H9 (cell line): ENCODE data around the gene HSD17B2. TPM values are rescaled to one million over a fixed set of nuclear protein-coding genes. Genes with fewer than 3 reads are reported as not detected.

ENCODE experiments used
- DNase-seq: peaks from one replicate; pipeline ENCODE4 v3.0.0-alpha.2; 2017
- H2AFZ ChIP-seq: one replicate; pipeline ENCODE4 v1.6.1; 2013; ENCODE audit warnings: mild to moderate bottlenecking, low read length, control low read depth, moderate library complexity
- H2AK5ac ChIP-seq: 2 replicates; pipeline ENCODE4 v1.6.1; 2013; ENCODE audit warnings: low read length, control low read depth, mixed read lengths; ENCODE audit not compliant: insufficient read length
- H2BK120ac ChIP-seq: one replicate; pipeline ENCODE4 v1.6.1; 2013; ENCODE audit warnings: low read depth, mild to moderate bottlenecking, low read length, control low read depth, inconsistent platforms; ENCODE audit not compliant: poor library complexity, severe bottlenecking
- H2BK12ac ChIP-seq: 2 replicates; pipeline ENCODE4 v1.6.1; 2013; ENCODE audit warnings: low read length, control low read depth, mixed read lengths, low read depth; ENCODE audit not compliant: insufficient read length
- H2BK15ac ChIP-seq: 2 replicates; pipeline ENCODE4 v1.6.1; 2013; ENCODE audit warnings: low read depth, low read length, control low read depth
- H2BK20ac ChIP-seq: one replicate; pipeline ENCODE4 v1.6.1; 2013; ENCODE audit warnings: low read depth, mild to moderate bottlenecking, low read length, control low read depth, inconsistent platforms; ENCODE audit not compliant: poor library complexity, severe bottlenecking
- H2BK5ac ChIP-seq: 2 replicates; pipeline ENCODE4 v1.6.1; 2013; ENCODE audit warnings: low read length, control low read depth, mixed read lengths; ENCODE audit not compliant: insufficient read length
- H3K14ac ChIP-seq: 2 replicates; pipeline ENCODE4 v1.6.1; 2013; ENCODE audit warnings: low read length, control low read depth; ENCODE audit not compliant: insufficient read depth
- H3K18ac ChIP-seq: 2 replicates; pipeline ENCODE4 v1.6.1; 2013; ENCODE audit warnings: low read depth, mild to moderate bottlenecking, mixed read lengths, low read length, control low read depth; ENCODE audit not compliant: insufficient read length
- H3K23ac ChIP-seq: 2 replicates; pipeline ENCODE4 v1.6.1; 2013; ENCODE audit warnings: low read length, control low read depth, mixed read lengths, low read depth; ENCODE audit not compliant: insufficient read length
- H3K23me2 ChIP-seq: 2 replicates; pipeline ENCODE4 v1.6.1; 2013; ENCODE audit warnings: low read depth, mild to moderate bottlenecking, mixed read lengths, low read length, control low read depth; ENCODE audit not compliant: insufficient read length, poor library complexity, severe bottlenecking
- H3K27ac ChIP-seq: 2 replicates; pipeline ENCODE4 v1.5.1; 2013; ENCODE audit warnings: low read length, control low read depth, mixed read lengths, low read depth; ENCODE audit not compliant: insufficient read length
- H3K27me3 ChIP-seq: 2 replicates; pipeline ENCODE4 v1.6.1; 2013; ENCODE audit warnings: low read length, control low read depth, inconsistent platforms; ENCODE audit not compliant: insufficient read depth
- H3K4ac ChIP-seq: 2 replicates; pipeline ENCODE4 v1.6.1; 2013; ENCODE audit warnings: low read depth, mild to moderate bottlenecking, control low read depth, inconsistent platforms, low read length, moderate library complexity
- H3K4me1 ChIP-seq: 2 replicates; pipeline ENCODE4 v1.6.1; 2013; ENCODE audit warnings: low read length, control low read depth, inconsistent platforms; ENCODE audit not compliant: insufficient read depth
- H3K4me2 ChIP-seq: 2 replicates; pipeline ENCODE4 v1.6.1; 2013; ENCODE audit warnings: low read length, control low read depth, mixed read lengths; ENCODE audit not compliant: insufficient read length, insufficient read depth
- H3K56ac ChIP-seq: 2 replicates; pipeline ENCODE4 v1.6.1; 2013; ENCODE audit warnings: low read depth, mild to moderate bottlenecking, mixed read lengths, low read length, control low read depth; ENCODE audit not compliant: insufficient read length
- H3K79me1 ChIP-seq: 2 replicates; pipeline ENCODE4 v1.6.1; 2013; ENCODE audit warnings: low read depth, mild to moderate bottlenecking, moderate library complexity, low read length, control low read depth, inconsistent platforms; ENCODE audit not compliant: insufficient read depth, poor library complexity, severe bottlenecking
- H3K79me2 ChIP-seq: 2 replicates; pipeline ENCODE4 v1.6.1; 2013; ENCODE audit warnings: low read length, control low read depth, inconsistent platforms; ENCODE audit not compliant: insufficient read depth
- H3K9ac ChIP-seq: 2 replicates; pipeline ENCODE4 v1.6.1; 2013; ENCODE audit warnings: low read length, control low read depth, mixed read lengths; ENCODE audit not compliant: insufficient read length; ENCODE audit errors: extremely low read depth
- H3K9me3 ChIP-seq: one replicate; pipeline ENCODE4 v1.6.1; 2013; ENCODE audit warnings: low read depth, low read length, inconsistent platforms; ENCODE audit not compliant: control insufficient read depth
- H3T11ph ChIP-seq: one replicate; pipeline ENCODE4 v1.6.1; 2013; ENCODE audit warnings: mild to moderate bottlenecking, low read length, control low read depth, inconsistent platforms
- H4K20me1 ChIP-seq: one replicate; pipeline ENCODE4 v1.6.1; 2013; ENCODE audit not compliant: control insufficient read depth, insufficient read length, insufficient read depth
- H4K5ac ChIP-seq: 2 replicates; pipeline ENCODE4 v1.6.1; 2013; ENCODE audit warnings: low read depth, mild to moderate bottlenecking, mixed read lengths, low read length, control low read depth; ENCODE audit not compliant: insufficient read length
- H4K8ac ChIP-seq: replicated peaks from 2 replicates; pipeline ENCODE4 v1.6.1; 2013; ENCODE audit warnings: low read length, control low read depth, mixed read lengths, low read depth; ENCODE audit not compliant: insufficient read length
- H4K91ac ChIP-seq: 2 replicates; pipeline ENCODE4 v1.6.1; 2013; ENCODE audit warnings: low read depth, mild to moderate bottlenecking, moderate library complexity, mixed read lengths, low read length, control low read depth; ENCODE audit not compliant: insufficient read length
- H3K27ac Mint-ChIP-seq, 3 experiments: 2 replicates in 2 of 3; 3 replicates in 1 of 3; pipeline ENCODE4 v1.8.0; 2020 to 2021; ENCODE audit warnings: mixed read lengths in 3 of 3, mild to moderate bottlenecking in 1 of 3, moderate library complexity in 1 of 3
- H3K27me3 Mint-ChIP-seq: 2 replicates; pipeline ENCODE4 v1.8.0; 2021; ENCODE audit warnings: low read depth, mild to moderate bottlenecking, moderate library complexity, mixed read lengths
- H3K36me3 Mint-ChIP-seq, 3 experiments: 2 replicates in 2 of 3; 3 replicates in 1 of 3; pipeline ENCODE4 v1.8.0; 2020 to 2021; ENCODE audit warnings: low read depth in 3 of 3, mixed read lengths in 3 of 3; ENCODE audit not compliant: insufficient read depth in 1 of 3
- H3K4me1 Mint-ChIP-seq, 2 experiments: 2 replicates each; pipeline ENCODE4 v1.8.0; 2020; ENCODE audit warnings: mixed read lengths in 2 of 2
- H3K4me3 Mint-ChIP-seq, 2 experiments: 2 replicates in 1 of 2; 3 replicates in 1 of 2; pipeline ENCODE4 v1.8.0; 2020 to 2021; ENCODE audit warnings: mild to moderate bottlenecking in 2 of 2, mixed read lengths in 2 of 2, moderate library complexity in 1 of 2
- H3K9me3 Mint-ChIP-seq, 2 experiments: 2 replicates in 1 of 2; 3 replicates in 1 of 2; pipeline ENCODE4 v1.8.0; 2020; ENCODE audit warnings: mild to moderate bottlenecking in 2 of 2, mixed read lengths in 2 of 2, moderate library complexity in 1 of 2
- WGBS: extraction: QIAGEN DNeasy Blood & Tissue Kit; methylation state at CpG from one replicate; pipeline ENCODE4 v1.1.7; 2013; ENCODE audit warnings: missing lambda C conversion rate, low lambda C conversion rate, mixed read lengths; ENCODE audit not compliant: insufficient read length; ENCODE audit errors: extremely low coverage; 5-methylcytosine and 5-hydroxymethylcytosine counted together
- total RNA-seq: library from RNA; stranded (reverse); gene quantifications from 2 replicates; pipeline ENCODE4 v1.2.1, GENCODE V29; 2021
- TF ChIP-seq, protein P1 (sequence below): fragments of 200-600 bp; sonication (generic); conservative IDR thresholded peaks from 3 replicates; pipeline ENCODE4 v1.8.0; 2021; ENCODE audit warnings: antibody characterized with exemption, mild to moderate bottlenecking

Gene HSD17B2
- total RNA-seq, 1 experiment from 2014 or later: not detected

- no peak overlapping the region for H2BK120ac ChIP-seq
- H3K27me3 Mint-ChIP-seq: peaks cover 1% of the 10 kb centered on the region
- DNase-seq: no peak
Observed at GRCh38 chr16:82070656-82071369, 35.8 kb downstream of the HSD17B2 start.

More at GRCh38 chr16:82070656-82071369, 35.8 kb downstream of the HSD17B2 start:
- Histone ChIP-seq H3K9ac (no peak overlapping the region), H2AK5ac (no peak overlapping the region), H3T11ph (no peak overlapping the region), H2BK15ac (no peak overlapping the region), H3K79me1 (no peaks in the 10 kb centered on the region), H4K8ac (no peak overlapping the region), H3K23me2 (no peaks in the 10 kb centered on the region), H3K27me3 (no peaks in the 10 kb centered on the region), H3K4me2 (no peak overlapping the region), H3K27ac (no peak overlapping the region), H3K9me3 (no peaks in the 10 kb centered on the region), H3K18ac (no peak overlapping the region), H3K4ac (no peak overlapping the region), H2BK12ac (no peak overlapping the region), H3K23ac (no peak overlapping the region), H4K5ac (no peak overlapping the region), H2BK20ac (no peak overlapping the region), H3K14ac (no peak overlapping the region), H3K4me1 (no peaks in the 10 kb centered on the region), H2BK5ac (no peak overlapping the region), H4K91ac (no peak overlapping the region), H3K56ac (no peak overlapping the region), H3K79me2 (no peaks in the 10 kb centered on the region), H2AFZ (no peak overlapping the region), H4K20me1 (no peaks in the 10 kb centered on the region)
- TF ChIP-seq, protein P1, sequence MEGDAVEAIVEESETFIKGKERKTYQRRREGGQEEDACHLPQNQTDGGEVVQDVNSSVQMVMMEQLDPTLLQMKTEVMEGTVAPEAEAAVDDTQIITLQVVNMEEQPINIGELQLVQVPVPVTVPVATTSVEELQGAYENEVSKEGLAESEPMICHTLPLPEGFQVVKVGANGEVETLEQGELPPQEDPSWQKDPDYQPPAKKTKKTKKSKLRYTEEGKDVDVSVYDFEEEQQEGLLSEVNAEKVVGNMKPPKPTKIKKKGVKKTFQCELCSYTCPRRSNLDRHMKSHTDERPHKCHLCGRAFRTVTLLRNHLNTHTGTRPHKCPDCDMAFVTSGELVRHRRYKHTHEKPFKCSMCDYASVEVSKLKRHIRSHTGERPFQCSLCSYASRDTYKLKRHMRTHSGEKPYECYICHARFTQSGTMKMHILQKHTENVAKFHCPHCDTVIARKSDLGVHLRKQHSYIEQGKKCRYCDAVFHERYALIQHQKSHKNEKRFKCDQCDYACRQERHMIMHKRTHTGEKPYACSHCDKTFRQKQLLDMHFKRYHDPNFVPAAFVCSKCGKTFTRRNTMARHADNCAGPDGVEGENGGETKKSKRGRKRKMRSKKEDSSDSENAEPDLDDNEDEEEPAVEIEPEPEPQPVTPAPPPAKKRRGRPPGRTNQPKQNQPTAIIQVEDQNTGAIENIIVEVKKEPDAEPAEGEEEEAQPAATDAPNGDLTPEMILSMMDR: no peak
- WGBS: no CpG with 5 or more reads among the region's 4 CpGs
- Mint-ChIP-seq H3K27ac (peak overlapping the region in 1 of 3 experiments; percentile 10; a peak in 2 of 7 replicates), H3K4me3 (no peak overlapping the region), H3K9me3 (peaks cover 0 to 2% of the 10 kb centered on the region in 2 experiments; a peak in 1 of 5 replicates), H3K36me3 (peaks cover 0 to 1% (median 0%) of the 10 kb centered on the region in 3 experiments; a peak in 1 of 7 replicates), H3K4me1 (peaks cover 3 to 6% of the 10 kb centered on the region in 2 experiments; a peak in 3 of 4 replicates)
